Ureter (tissue), 1 donor: Measurements from ENCODE around the gene CMTM7. TPM values are rescaled to one million over a fixed set of nuclear protein-coding genes. Genes with fewer than 3 reads are reported as not detected.
"Not testable (repeated sequence)": the region's sequence is repeated elsewhere in the genome, so short reads cannot be mapped to it uniquely, and the experiment has no call there.

Experiments used
- DNase-seq: peaks from one replicate; pipeline ENCODE4 v3.0.0-alpha.2; 2020; ENCODE audit warnings: low spot score
- total RNA-seq: library from RNA; stranded (reverse); gene quantifications from one replicate; pipeline ENCODE4 v1.2.4, GENCODE V29; 2023
- donor health status: DM: yes; HTN: yes; CAD: no.

The CMTM7 gene
- total RNA-seq, 1 donor from 2014 or later, result 72.2 TPM

DNA sequence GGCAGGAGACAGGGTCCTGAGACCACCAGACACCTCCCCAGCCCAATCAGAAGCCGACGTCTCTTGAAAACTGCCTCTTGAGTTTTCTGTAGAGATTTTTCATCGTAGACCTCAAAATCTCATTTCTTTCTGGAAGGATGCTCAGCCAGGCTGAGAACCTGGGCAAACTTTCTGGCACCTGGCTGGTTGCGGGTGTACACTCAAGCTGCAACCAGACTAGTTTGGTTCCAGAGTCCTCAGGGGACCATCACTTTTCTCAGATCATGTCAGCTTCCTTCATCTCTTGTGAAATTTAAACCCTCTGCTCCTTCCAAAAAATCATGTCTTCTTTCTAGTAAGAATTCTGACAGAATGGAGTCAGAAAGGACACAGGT is 45.1 kb downstream of the CMTM7 start:
- DNase-seq, result no peak

DNA sequence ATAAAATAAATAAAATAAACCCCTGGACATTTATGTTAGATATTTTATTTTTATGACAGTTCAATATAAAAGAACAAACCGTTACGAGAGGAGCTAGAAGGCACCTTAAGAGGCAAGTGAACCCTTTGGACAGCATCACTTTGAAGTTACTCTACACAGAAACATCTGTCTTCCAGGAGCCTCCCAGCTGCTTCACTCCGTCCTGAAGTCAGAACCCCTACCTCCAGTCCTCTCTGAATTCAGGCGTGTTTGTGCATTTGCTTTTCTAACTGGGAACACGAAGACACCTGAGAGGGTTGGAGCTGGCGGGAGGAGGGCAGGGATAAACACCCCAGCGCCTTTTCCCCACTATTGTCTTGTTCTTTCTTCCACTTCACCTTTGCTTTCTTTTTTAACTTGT is 46.2 kb downstream of the CMTM7 start:
- no peak for DNase-seq

DNA sequence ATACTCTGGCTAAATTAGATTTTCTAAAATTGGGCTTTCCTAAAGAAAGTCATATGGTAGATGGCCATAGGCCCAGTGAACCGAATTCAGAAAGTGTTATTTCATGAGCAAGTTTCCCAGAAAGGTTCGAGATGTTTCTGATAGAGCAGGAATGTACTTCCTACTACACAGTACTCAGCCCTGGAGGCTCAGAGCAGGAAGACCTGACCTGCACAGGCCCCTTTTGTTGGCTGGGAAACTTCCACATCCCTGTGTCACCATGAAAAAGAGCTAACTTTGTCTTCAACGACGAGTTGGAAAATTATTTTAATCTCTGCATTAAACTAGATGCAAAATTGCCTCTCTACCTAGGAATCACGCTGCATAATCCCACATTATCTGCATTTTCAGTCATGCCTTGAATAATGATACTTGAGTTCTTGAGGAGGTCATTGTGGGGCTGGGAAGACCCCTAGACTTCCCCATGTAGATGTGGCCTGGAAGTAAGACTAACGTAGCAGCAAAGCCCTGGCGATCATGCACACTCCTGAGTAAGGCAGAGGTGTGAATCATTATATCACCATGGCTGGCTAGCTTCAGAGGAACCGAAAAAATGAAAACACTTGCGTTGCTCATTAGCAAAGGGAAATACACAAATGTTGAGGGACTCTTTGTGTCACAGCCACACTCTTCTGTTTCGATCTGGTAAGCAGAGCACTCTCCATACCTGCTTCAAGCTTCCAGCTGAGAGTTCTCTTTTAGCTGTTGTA is 47.1 kb downstream of the CMTM7 start:
- peak; percentile 32 for DNase-seq

DNA sequence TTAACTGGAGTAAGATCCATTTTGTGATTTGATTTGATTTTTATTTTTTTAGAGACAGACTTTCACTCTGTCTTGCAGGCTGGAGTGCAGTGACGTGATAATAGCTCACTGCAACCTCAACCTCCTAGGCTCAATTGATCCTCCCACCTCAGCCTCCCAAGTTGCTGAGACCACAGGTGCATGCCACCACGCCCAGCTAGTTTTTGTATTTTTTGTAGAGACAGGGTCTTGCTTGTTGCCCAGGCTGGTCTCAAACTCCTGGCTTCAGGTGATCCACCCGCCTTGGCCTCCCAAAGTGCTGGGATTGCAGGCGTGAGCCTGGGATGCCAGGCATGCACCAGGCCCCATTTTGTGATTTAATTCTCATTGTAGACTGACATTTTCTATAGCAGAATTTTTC is 47.8 kb downstream of the CMTM7 start:
- DNase-seq, result not testable (repeated sequence)

DNA sequence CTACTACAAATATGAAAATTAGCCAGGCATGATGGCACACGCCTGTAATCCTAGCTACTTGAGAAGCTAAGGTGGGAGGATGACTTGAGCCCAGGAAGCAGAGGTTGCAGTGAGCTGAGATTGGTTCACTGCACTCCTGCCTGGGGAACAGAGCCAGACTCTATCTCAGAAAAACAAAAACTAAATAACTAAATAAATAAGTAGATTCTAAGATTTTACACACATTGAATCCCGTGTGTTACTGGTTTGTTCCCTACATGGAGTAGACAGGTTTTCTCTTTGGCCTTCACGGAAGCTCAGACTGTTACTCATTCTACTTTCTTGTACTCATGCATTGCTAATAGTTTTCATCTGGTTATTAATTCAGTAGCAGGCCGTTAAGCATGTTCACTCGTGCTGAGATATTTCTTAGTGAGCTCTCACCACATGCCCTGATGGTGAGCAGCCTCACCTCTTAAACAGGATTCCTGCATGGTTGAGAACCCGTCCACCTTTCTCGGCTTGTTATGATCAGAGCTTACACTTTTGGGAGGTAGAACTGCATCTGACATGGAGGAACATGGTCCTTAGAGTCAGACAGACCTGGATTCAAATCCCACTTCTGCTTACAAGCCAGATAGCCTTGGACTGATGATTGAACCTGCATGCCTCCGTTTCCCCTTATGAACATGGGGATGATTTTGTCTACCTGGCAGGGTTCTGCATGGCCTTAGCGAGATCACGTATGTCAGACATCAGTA is 49.1 kb downstream of the CMTM7 start:
- no peak for DNase-seq

DNA sequence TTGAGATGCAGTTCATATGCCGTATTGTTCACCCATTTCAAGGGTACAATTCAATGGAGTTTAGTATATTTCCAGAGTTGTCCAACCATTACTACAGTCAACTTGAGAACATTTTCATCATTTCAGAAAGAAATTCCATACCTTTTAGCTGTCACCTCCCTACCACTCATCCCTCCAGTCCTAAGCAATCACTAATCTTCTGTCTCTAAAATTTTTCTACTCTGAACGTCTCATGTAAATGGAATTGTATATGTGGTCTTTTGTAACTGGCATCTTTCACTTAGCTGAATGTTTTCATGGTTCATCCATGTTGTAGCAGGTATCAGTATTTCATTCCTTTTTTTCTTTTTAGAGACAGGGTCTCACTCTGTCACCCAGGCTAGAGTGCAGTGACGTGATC is 51.1 kb downstream of the CMTM7 start:
- DNase-seq, result no peak

DNA sequence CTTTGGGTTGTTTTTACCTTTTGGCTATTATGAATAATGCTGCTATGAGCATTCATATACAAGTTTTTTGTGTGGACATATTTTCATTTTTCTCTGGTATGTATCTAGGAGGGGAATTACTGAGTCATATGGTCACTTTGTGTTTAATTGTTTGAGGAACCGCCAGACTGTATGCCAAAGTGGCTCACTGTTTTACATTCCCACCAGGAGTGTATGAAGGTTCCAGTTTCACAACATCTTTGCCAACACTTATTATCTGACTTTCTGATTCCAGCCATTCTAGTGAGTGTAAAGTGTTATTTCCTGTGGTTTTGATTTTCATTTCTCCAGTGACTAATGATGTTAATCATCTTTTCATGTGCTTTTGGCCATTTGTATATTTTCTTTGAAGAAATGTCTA is 51.8 kb downstream of the CMTM7 start:
- no peak for DNase-seq

DNA sequence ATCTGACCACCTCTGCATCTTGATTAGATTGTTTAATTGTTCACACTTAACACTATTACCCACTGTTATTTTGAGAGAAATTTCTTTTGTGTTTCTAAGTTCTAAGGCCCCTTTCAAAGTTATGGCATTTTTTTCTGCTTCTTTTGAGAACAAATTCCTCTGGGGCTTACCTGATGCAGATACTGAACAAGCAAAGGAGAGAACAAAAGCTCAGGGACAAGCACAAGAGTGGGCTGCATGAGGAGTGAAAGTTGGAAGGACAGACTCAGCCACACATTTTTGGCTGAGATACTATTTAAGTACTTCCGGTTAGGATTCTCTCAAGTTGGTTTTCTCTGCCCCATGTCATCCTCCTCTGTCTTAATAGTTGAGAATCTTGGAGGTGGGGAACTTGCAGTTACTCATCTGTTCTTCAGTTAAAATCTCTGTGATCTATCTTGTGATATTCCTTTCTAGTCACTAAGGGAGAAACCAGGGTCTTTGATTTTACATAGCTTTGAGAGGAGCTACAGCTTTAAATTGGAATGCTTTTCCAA is 56.3 kb downstream of the CMTM7 start:
- no peak for DNase-seq

GRCh38 chr3:32448686-32449474 is 57.2 kb downstream of the CMTM7 start:
- no peak for DNase-seq

- peak; percentile 10 for DNase-seq
These were observed 58.0 kb downstream of the CMTM7 start for GRCh38 chr3:32449691-32450090.

- peak; percentile 30 for DNase-seq
These were observed 58.8 kb downstream of the CMTM7 start for GRCh38 chr3:32450426-32450825.

GRCh38 chr3:32450992-32451659 is 59.5 kb downstream of the CMTM7 start:
- peak; percentile 22 for DNase-seq

DNA sequence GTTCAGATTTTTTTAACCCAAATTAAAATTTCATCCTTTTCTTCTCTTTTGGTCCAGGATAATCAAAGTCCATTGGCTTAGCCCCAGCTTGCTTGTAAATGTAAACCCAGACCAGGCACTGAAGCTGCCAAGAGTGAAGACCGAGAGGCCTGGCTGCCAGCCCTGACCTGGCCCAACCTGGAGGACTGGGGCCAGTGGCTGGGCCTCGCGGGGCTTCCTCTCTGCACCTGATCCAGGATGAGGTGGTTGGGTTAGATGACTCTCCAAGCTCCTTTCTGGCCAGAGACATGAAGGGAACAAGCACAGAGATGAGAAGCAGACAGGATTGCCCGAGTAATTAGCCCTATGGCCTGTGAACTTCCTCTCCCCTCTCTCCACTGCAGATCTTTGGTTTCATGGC is 60.4 kb downstream of the CMTM7 start:
- DNase-seq, result peak; percentile 13

- no peak for DNase-seq
These were observed 61.7 kb downstream of the CMTM7 start for GRCh38 chr3:32453346-32453745.

- DNase-seq, result peak; percentile 36
These were observed 62.5 kb downstream of the CMTM7 start for GRCh38 chr3:32454111-32454510.

GRCh38 chr3:32454731-32455608 is 63.3 kb downstream of the CMTM7 start:
- DNase-seq, result no peak

GRCh38 chr3:32455609-32456428 is 64.2 kb downstream of the CMTM7 start:
- DNase-seq, result no peak

GRCh38 chr3:32456429-32457130 is 64.9 kb downstream of the CMTM7 start:
- no peak for DNase-seq

DNA sequence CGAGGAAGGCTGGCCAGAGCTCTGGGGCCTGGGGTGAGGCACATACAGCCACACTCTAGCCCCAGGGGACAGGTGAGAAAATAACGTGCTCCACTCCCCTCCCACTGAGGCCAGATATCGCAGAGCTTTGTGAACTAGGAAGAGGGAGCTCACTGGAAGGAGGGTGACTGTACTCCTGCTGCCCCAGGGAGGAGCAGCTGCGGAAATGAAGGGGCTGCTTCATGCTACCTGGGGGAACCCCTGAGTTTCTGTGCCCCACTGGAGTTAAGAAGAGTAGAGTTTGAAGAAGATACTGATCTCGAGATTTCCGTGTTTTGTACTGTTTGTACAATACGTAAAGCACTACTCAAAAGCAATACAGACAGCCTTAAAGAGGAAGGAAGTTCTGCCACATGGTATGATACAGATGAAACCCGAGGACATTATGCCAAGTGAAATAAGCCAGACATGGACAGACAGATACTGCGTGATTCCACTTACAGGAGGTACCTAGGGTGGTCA is 66.4 kb downstream of the CMTM7 start:
- no peak for DNase-seq
